ENCODE results near the gene OSBPL9. TPM values are rescaled to one million over a fixed set of nuclear protein-coding genes. Genes with fewer than 3 reads are reported as not detected.

Gene OSBPL9
- total RNA-seq, 1 experiment from 2014 or later = 188 TPM

DNA sequence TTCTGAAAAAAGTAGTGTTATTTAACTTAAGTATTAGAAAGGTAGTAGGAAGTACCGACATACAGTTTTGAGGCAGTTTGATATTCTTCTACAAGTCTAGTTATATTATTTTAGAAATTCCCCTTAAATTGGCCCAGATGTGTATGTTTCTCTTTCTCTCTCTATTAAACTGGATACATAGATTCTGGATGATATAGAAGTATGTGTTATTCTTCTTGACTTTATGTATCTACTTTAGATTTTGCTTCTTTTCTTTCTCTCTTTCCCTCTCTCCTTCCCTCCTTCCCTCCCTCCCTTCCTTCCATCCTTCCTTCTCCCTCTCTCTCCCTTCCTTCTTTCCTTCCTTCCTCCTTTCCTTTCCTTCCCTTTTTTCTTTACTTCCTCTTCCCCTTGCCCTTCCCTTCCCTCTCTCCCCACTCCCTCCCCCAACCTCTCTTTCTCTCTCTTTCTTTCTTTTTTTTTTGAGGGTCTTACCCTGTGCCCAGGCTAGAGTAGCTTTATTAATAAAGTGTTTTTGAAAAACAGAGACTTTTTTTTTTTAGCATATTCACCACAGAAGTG lies 124.3 kb downstream of the OSBPL9 start:
- ChIA-PET POLR2A (ENCODE audit: unreplicated experiment) (no interaction called here), CTCF (no interaction called here)
- Histone ChIP-seq H3K9me3 (ENCODE audit: insufficient read depth, low read depth) (no peaks in the 10 kb centered on the region; the same call in 1 of the 2 replicates), H3K79me2 (ENCODE audit: low read depth) (peaks cover 84% of the 10 kb centered on the region), H3K36me3 (ENCODE audit: low read depth) (peaks cover 11% of the 10 kb centered on the region; the same call in 1 of the 2 replicates), H4K20me1 (ENCODE audit: insufficient read depth) (0 out of 2 replicates have a peak, but pooled peaks cover 4% of the 10 kb centered on the region), H3F3A (ENCODE audit: insufficient read depth, low read depth) (peaks cover 34% of the 10 kb centered on the region), H3K4me1 (replicated peaks; ENCODE audit: insufficient read depth) (peaks cover 17% of the 10 kb centered on the region), H3K27me3 (ENCODE audit: insufficient read depth, low read depth) (no peaks in the 10 kb centered on the region), H3K9me2 (ENCODE audit: insufficient read depth) (no peaks in the 10 kb centered on the region), H2AFZ (no peak overlapping the region), H3K27ac (no peak overlapping the region), H3K4me2 (no peak overlapping the region), H3K4me3 (no peak overlapping the region)
- BruUV-seq (replicated peaks) = no TSS peak
- TF ChIP-seq EZH2 (IDR thresholded peaks at IDR 0.05; ENCODE audit: low read depth) = no peak
- TF ChIP-seq, protein P1, sequence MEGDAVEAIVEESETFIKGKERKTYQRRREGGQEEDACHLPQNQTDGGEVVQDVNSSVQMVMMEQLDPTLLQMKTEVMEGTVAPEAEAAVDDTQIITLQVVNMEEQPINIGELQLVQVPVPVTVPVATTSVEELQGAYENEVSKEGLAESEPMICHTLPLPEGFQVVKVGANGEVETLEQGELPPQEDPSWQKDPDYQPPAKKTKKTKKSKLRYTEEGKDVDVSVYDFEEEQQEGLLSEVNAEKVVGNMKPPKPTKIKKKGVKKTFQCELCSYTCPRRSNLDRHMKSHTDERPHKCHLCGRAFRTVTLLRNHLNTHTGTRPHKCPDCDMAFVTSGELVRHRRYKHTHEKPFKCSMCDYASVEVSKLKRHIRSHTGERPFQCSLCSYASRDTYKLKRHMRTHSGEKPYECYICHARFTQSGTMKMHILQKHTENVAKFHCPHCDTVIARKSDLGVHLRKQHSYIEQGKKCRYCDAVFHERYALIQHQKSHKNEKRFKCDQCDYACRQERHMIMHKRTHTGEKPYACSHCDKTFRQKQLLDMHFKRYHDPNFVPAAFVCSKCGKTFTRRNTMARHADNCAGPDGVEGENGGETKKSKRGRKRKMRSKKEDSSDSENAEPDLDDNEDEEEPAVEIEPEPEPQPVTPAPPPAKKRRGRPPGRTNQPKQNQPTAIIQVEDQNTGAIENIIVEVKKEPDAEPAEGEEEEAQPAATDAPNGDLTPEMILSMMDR (conservative IDR thresholded peaks at IDR 0.05) = no peak
- intact Hi-C loops (cut with micrococcal nuclease; ENCODE audit: unreplicated experiment) = no loop called here
- no peak for DNase-seq

DNA sequence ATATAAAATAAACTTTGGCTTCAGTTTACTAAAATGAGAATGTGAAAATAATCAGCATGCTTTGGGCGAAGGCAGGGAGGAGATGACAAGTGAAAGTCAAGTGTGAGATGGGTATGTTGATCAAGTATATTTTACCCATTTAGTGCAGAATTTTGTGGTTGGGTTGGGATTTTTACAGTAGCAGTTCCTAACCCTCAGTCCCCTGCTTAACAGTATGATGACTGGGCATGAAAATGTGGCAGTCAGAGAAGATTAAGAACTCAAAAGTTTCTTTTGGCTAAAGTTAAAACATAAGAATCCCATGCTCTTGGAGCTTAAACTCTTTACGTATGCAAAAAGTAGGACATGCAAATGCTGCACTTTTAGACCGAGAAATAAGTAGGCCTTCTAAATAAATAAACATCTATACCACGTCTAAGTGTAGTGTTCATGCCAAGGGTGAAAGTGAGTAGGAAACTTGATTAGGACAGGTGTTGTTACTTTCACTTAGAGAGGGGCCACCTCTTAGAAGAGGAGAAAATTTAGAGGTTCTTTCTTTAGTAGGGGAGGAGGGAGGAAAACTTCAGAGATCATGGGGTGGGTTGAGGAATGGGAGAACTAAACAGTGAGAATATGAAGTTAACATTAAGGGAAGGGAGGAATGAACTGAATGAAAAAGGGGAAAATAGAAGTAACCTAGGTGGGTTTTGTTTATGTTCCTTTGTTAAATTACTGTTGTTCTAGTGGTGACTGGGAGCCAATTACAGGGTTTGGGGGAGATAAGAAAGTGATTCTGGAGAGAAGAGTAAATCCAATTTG lies 127.8 kb downstream of the OSBPL9 start:
- no peak for TF ChIP-seq EZH2 (IDR thresholded peaks at IDR 0.05; ENCODE audit: low read depth)
- TF ChIP-seq, protein P1 (conservative IDR thresholded peaks at IDR 0.05) = no peak
- H3K9me2 ChIP-seq (ENCODE audit: insufficient read depth) = no peaks in the 10 kb centered on the region
- H2AFZ ChIP-seq = no peak overlapping the region
- peaks cover 52% of the 10 kb centered on the region for H3K79me2 ChIP-seq (ENCODE audit: low read depth)
- DNase-seq = no peak
- H3K9me3 ChIP-seq (ENCODE audit: insufficient read depth, low read depth) = no peaks in the 10 kb centered on the region
- peaks cover 7% of the 10 kb centered on the region for H3K4me1 ChIP-seq (replicated peaks; ENCODE audit: insufficient read depth)
- H3K4me2 ChIP-seq = no peak overlapping the region
- no TSS peak for BruUV-seq (replicated peaks)
- CTCF ChIA-PET = no interaction called here
- no peaks in the 10 kb centered on the region for H3K27me3 ChIP-seq (ENCODE audit: insufficient read depth, low read depth)
- 0 out of 2 replicates have a peak, but pooled peaks cover 4% of the 10 kb centered on the region for H4K20me1 ChIP-seq (ENCODE audit: insufficient read depth)
- H3K36me3 ChIP-seq (ENCODE audit: low read depth) = peaks cover 33% of the 10 kb centered on the region; the same call in 1 of the 2 replicates
- peaks cover 22% of the 10 kb centered on the region for H3F3A ChIP-seq (ENCODE audit: insufficient read depth, low read depth)
- POLR2A ChIA-PET (ENCODE audit: unreplicated experiment) = no interaction called here
- intact Hi-C loops (cut with micrococcal nuclease; ENCODE audit: unreplicated experiment) = no loop called here
- 0 out of 2 replicates have a peak overlapping the region, but pooled peaks have one; percentile 8 for H3K27ac ChIP-seq
- no peak overlapping the region for H3K4me3 ChIP-seq

DNA sequence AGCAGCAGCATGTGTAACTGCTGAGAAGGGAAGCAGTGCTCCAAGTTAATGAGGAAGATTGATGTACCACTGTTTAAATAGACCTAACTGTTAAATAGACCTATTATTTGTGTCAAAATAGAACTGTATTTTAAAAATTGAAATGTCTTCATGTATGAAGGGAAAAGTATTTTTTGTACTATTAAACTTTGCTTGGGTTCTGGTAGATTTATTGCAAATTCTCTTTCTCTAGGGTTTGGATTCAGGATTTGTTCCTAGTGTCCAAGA lies 128.3 kb downstream of the OSBPL9 start:
- H4K20me1 ChIP-seq (ENCODE audit: insufficient read depth) = 0 out of 2 replicates have a peak, but pooled peaks cover 4% of the 10 kb centered on the region
- CTCF ChIA-PET = no interaction called here
- H3K79me2 ChIP-seq (ENCODE audit: low read depth) = peaks cover 50% of the 10 kb centered on the region
- H3K4me3 ChIP-seq = no peak overlapping the region
- peaks cover 36% of the 10 kb centered on the region for H3K36me3 ChIP-seq (ENCODE audit: low read depth)
- H3K4me1 ChIP-seq (replicated peaks; ENCODE audit: insufficient read depth) = peaks cover 12% of the 10 kb centered on the region
- BruUV-seq (replicated peaks) = no TSS peak
- 0 out of 2 replicates have a peak overlapping the region, but pooled peaks have one; percentile 8 for H3K27ac ChIP-seq
- H3K9me2 ChIP-seq (ENCODE audit: insufficient read depth) = no peaks in the 10 kb centered on the region
- peaks cover 25% of the 10 kb centered on the region for H3F3A ChIP-seq (ENCODE audit: insufficient read depth, low read depth)
- POLR2A ChIA-PET (ENCODE audit: unreplicated experiment) = no interaction called here
- H3K27me3 ChIP-seq (ENCODE audit: insufficient read depth, low read depth) = no peaks in the 10 kb centered on the region
- no peak overlapping the region for H2AFZ ChIP-seq
- H3K4me2 ChIP-seq = no peak overlapping the region
- intact Hi-C loops (cut with micrococcal nuclease; ENCODE audit: unreplicated experiment) = no loop called here
- H3K9me3 ChIP-seq (ENCODE audit: insufficient read depth, low read depth) = no peaks in the 10 kb centered on the region
- no peak for DNase-seq
- TF ChIP-seq, protein P1 (conservative IDR thresholded peaks at IDR 0.05) = no peak
- no peak for TF ChIP-seq EZH2 (IDR thresholded peaks at IDR 0.05; ENCODE audit: low read depth)
